Measurements from ENCODE around the gene FAM53A. TPM values are rescaled to one million over a fixed set of nuclear protein-coding genes. Genes with fewer than 3 reads are reported as not detected.
"Not testable (repeated sequence)": the region's sequence is repeated elsewhere in the genome, so short reads cannot be mapped to it uniquely, and the experiment has no call there.

FAM53A gene
- total and polyA plus RNA-seq, 8 donors, result 0.73 to 2.8 (median 1.8) TPM; not detected in 4

GRCh38 chr4:1609901-1610790 lies 74.0 kb downstream of the FAM53A start:
- Histone ChIP-seq H3K36me3 (no peaks in the 10 kb centered on the region), H3K9me3 (no peaks in the 10 kb centered on the region), H3K4me3 (no peak overlapping the region), H3K27me3 (peaks cover 0 to 38% (median 5%) of the 10 kb centered on the region in 3 donors), H3K4me1 (peaks cover 0 to under 1% (median 0%) of the 10 kb centered on the region in 4 donors), H3K27ac (no peak overlapping the region)
- TF ChIP-seq CTCF (IDR thresholded peaks at IDR 0.05) (no peak), POLR2A (IDR thresholded peaks at IDR 0.05) (no peak), EP300 (IDR thresholded peaks at IDR 0.05) (no peak), POLR2AphosphoS5 (IDR thresholded peaks at IDR 0.05) (no peak)
- intact Hi-C loops (cut with DNase I; ENCODE audit: low total_unique reads), result no loop called here
- 93 to 95% (median 93%) methylated on average over 20 to 27 of the region's 27 CpGs for WGBS, 5 donors
- DNase-seq, result no peak

GRCh38 chr4:1608821-1609500 lies 75.2 kb downstream of the FAM53A start:
- DNase-seq, result no peak
- Histone ChIP-seq H3K27me3 (peaks cover 0 to 50% (median 16%) of the 10 kb centered on the region in 3 donors), H3K27ac (no peak overlapping the region), H3K4me3 (no peak overlapping the region), H3K36me3 (no peaks in the 10 kb centered on the region), H3K9me3 (no peaks in the 10 kb centered on the region), H3K4me1 (peaks cover 0 to 10% (median 3%) of the 10 kb centered on the region in 4 donors)
- 73 to 82% (median 78%) methylated on average over 14 to 17 of the region's 17 CpGs for WGBS, 5 donors
- no peak for TF ChIP-seq CTCF (IDR thresholded peaks at IDR 0.05)
- TF ChIP-seq EP300 (IDR thresholded peaks at IDR 0.05), result no peak
- TF ChIP-seq POLR2AphosphoS5 (IDR thresholded peaks at IDR 0.05), result no peak
- TF ChIP-seq POLR2A (IDR thresholded peaks at IDR 0.05), result no peak
- intact Hi-C loops (cut with DNase I; ENCODE audit: low total_unique reads), result no loop called here

- Histone ChIP-seq H3K27ac (no peak overlapping the region), H3K27me3 (peaks cover 0 to 57% (median 20%) of the 10 kb centered on the region in 3 donors), H3K9me3 (no peaks in the 10 kb centered on the region), H3K4me1 (peaks cover 0 to 10% (median 3%) of the 10 kb centered on the region in 4 donors), H3K36me3 (no peaks in the 10 kb centered on the region), H3K4me3 (no peak overlapping the region)
- intact Hi-C loops (cut with DNase I; ENCODE audit: low total_unique reads), result no loop called here
- WGBS, 5 donors, result 57 to 76% (median 67%) methylated on average over 21 to 24 of the region's 24 CpGs
- DNase-seq, result no peak
- no peak for TF ChIP-seq POLR2AphosphoS5 (IDR thresholded peaks at IDR 0.05)
These were observed 75.8 kb downstream of the FAM53A start for GRCh38 chr4:1608196-1608820.

GRCh38 chr4:1607436-1608195 lies 76.5 kb downstream of the FAM53A start:
- intact Hi-C loops (cut with DNase I; ENCODE audit: low total_unique reads); H3K36me3 ChIP-seq; H3K4me3 ChIP-seq; H3K9me3 ChIP-seq; DNase-seq; H3K27ac ChIP-seq: not testable (repeated sequence)
- Histone ChIP-seq H3K4me1 (peaks cover 0 to 10% (median 3%) of the 10 kb centered on the region in 4 donors), H3K27me3 (peaks cover 0 to 64% (median 20%) of the 10 kb centered on the region in 3 donors)
- WGBS, 5 donors, result 90 to 94% (median 91%) methylated on average over 19 to 23 of the region's 23 CpGs
